ENCODE data around the gene LCK. TPM values are rescaled to one million over a fixed set of nuclear protein-coding genes. Genes with fewer than 3 reads are reported as not detected.

The LCK gene
- total and polyA plus RNA-seq, 2 donors (not counting 3 experiments of a cell fraction or from before 2014, with no cell fraction given): 0.06 TPM; not detected in 1

GRCh38 chr1:32329931-32330466 is 78.9 kb downstream of the LCK start:
- no peak overlapping the region for H3K9ac ChIP-seq (replicated peaks; ENCODE audit: extremely low read depth, insufficient read depth, low read length)
- intact Hi-C loops (cut with micrococcal nuclease): no loop called here
- TF ChIP-seq GATA2 (IDR thresholded peaks at IDR 0.05; ENCODE audit: insufficient read depth, insufficient read length, low read depth, low read length): no peak
- TF ChIP-seq MAX (IDR thresholded peaks at IDR 0.05; ENCODE audit: insufficient read depth, insufficient read length): no peak
- BruUV-seq (replicated peaks): no TSS peak
- no peaks in the 10 kb centered on the region for H3K27me3 ChIP-seq (ENCODE audit: control insufficient read depth in 2 of 2, insufficient read depth in 2 of 2, low read length in 2 of 2)
- POLR2A ChIA-PET: no interaction called here
- peaks cover 14% of the 10 kb centered on the region for H3K79me2 ChIP-seq (ENCODE audit: control insufficient read depth, insufficient read depth, low read length)
- FAIRE-seq (no peak), DNase-seq (ENCODE audit: low read depth, low spot score) (no peak)
- dilution Hi-C loops (cut with MboI; ENCODE audit: extremely low pct_ligation_motif_present, low sequenced_read_pairs): no loop called here
- no peaks in the 10 kb centered on the region for H3K9me1 ChIP-seq (replicated peaks; ENCODE audit: control insufficient read depth, extremely low read depth, insufficient read depth, low read length)
- no peak overlapping the region for H3K27ac ChIP-seq (ENCODE audit: insufficient read depth, low read depth, low read length)
- H2AFZ ChIP-seq (ENCODE audit: low read depth, low read length): no peak overlapping the region
- peaks cover 14% of the 10 kb centered on the region for H3K4me1 ChIP-seq (ENCODE audit: control insufficient read depth, extremely low read depth, insufficient read depth, low read length)
- CTCF ChIA-PET: interaction anchor here (1.0 to 2.1 kb wide), 4 partner anchors 8 to 114 kb away, joined by 3 to 12 read pairs (median 4); no protein-coding TSS in a partner anchor
- no peaks in the 10 kb centered on the region for H4K20me1 ChIP-seq (replicated peaks; ENCODE audit: control insufficient read depth, extremely low read depth, insufficient read depth, low read length)
- H3K4me2 ChIP-seq (ENCODE audit: insufficient read depth, low read length): no peak overlapping the region
- H3K4me3 ChIP-seq (replicated peaks in 1 of 3; ENCODE audit: insufficient read depth in 1 of 3, low read depth in 1 of 3, low read length in 3 of 3): no peak overlapping the region
- H3K9me3 ChIP-seq (replicated peaks; ENCODE audit: control insufficient read depth, insufficient read depth, low read length): no peaks in the 10 kb centered on the region
- H3K36me3 ChIP-seq (ENCODE audit: control insufficient read depth in 2 of 2, extremely low read depth in 1 of 2, insufficient read depth in 2 of 2, low read length in 2 of 2): peaks cover 20 to 51% of the 10 kb centered on the region in 2 experiments

- DNase-seq (ENCODE audit: low read depth, low spot score) (no peak), FAIRE-seq (no peak)
- Histone ChIP-seq H3K79me2 (ENCODE audit: control insufficient read depth, insufficient read depth, low read length) (peaks cover 18% of the 10 kb centered on the region), H4K20me1 (replicated peaks; ENCODE audit: control insufficient read depth, extremely low read depth, insufficient read depth, low read length) (no peaks in the 10 kb centered on the region), H3K9ac (replicated peaks; ENCODE audit: extremely low read depth, insufficient read depth, low read length) (no peak overlapping the region), H3K36me3 (ENCODE audit: control insufficient read depth in 2 of 2, extremely low read depth in 1 of 2, insufficient read depth in 2 of 2, low read length in 2 of 2) (peaks cover 18 to 51% of the 10 kb centered on the region in 2 experiments), H3K4me3 (replicated peaks in 1 of 3; ENCODE audit: insufficient read depth in 1 of 3, low read depth in 1 of 3, low read length in 3 of 3) (no peak overlapping the region), H3K4me1 (ENCODE audit: control insufficient read depth, extremely low read depth, insufficient read depth, low read length) (peaks cover 14% of the 10 kb centered on the region), H2AFZ (ENCODE audit: low read depth, low read length) (no peak overlapping the region), H3K27me3 (ENCODE audit: control insufficient read depth in 2 of 2, insufficient read depth in 2 of 2, low read length in 2 of 2) (no peaks in the 10 kb centered on the region), H3K4me2 (ENCODE audit: insufficient read depth, low read length) (no peak overlapping the region), H3K9me3 (replicated peaks; ENCODE audit: control insufficient read depth, insufficient read depth, low read length) (no peaks in the 10 kb centered on the region), H3K9me1 (replicated peaks; ENCODE audit: control insufficient read depth, extremely low read depth, insufficient read depth, low read length) (no peaks in the 10 kb centered on the region), H3K27ac (ENCODE audit: insufficient read depth, low read depth, low read length) (no peak overlapping the region)
- CTCF ChIA-PET: interaction anchor here (1.0 to 2.1 kb wide), 5 partner anchors 9 to 115 kb away, joined by 3 to 12 read pairs (median 4); no protein-coding TSS in a partner anchor
- no TSS peak for BruUV-seq (replicated peaks)
- no peak for TF ChIP-seq POLR2A (IDR thresholded peaks at IDR 0.05; ENCODE audit: low read depth, low read length)
- no peak for TF ChIP-seq POLR2AphosphoS5 (IDR thresholded peaks at IDR 0.05; ENCODE audit: insufficient read depth, low read depth, low read length)
- TF ChIP-seq EZH2 (IDR thresholded peaks at IDR 0.05; ENCODE audit: borderline replicate concordance, low read depth, low read length, severe bottlenecking): no peak
- no peak for TF ChIP-seq MYC (IDR thresholded peaks at IDR 0.05; ENCODE audit: low read depth, low read length)
- TF ChIP-seq JUN (IDR thresholded peaks at IDR 0.05; ENCODE audit: borderline replicate concordance, insufficient read depth, insufficient read length, low read depth): no peak
- no peak for TF ChIP-seq CTCF (IDR thresholded peaks at IDR 0.05; ENCODE audit: extremely low read depth in 1 of 2, insufficient read depth in 1 of 2, low read depth in 1 of 2, low read length in 2 of 2)
- no peak for TF ChIP-seq MAX (IDR thresholded peaks at IDR 0.05; ENCODE audit: insufficient read depth, insufficient read length)
- TF ChIP-seq GATA2 (IDR thresholded peaks at IDR 0.05; ENCODE audit: insufficient read depth, insufficient read length, low read depth, low read length): no peak
- no peak for TF ChIP-seq FOS (IDR thresholded peaks at IDR 0.05; ENCODE audit: borderline replicate concordance, insufficient read depth, low read length)
- intact Hi-C loops (cut with micrococcal nuclease): no loop called here
- dilution Hi-C loops (cut with MboI; ENCODE audit: extremely low pct_ligation_motif_present, low sequenced_read_pairs): no loop called here
- POLR2A ChIA-PET: no interaction called here
Observed at GRCh38 chr1:32330558-32331151, 79.6 kb downstream of the LCK start.
